H1 (cell line): ENCODE results near the gene SH3GL2.

Source experiments
- CTCF ChIP-seq, 3 experiments: IDR thresholded peaks; 1 replicate in 2 of 3; 2 replicates in 1 of 3; pipeline versions ENCODE4 v1.5.1 to v1.6.1; 2011; ENCODE audit warnings: low read length in 3 of 3, mild to moderate bottlenecking in 3 of 3, inconsistent platforms in 2 of 3, low read depth in 1 of 3, moderate library complexity in 1 of 3; ENCODE audit not compliant: insufficient read depth in 1 of 3; ENCODE audit errors: control extremely low read depth in 1 of 3
- GTF2F1 ChIP-seq: IDR thresholded peaks from 2 replicates; pipeline ENCODE4 v1.6.1; 2012; ENCODE audit warnings: low read depth, low read length, improper control_type of control experiment, borderline replicate concordance
- JUN ChIP-seq: IDR thresholded peaks from 2 replicates; pipeline ENCODE4 v1.6.1; 2011; ENCODE audit warnings: low read depth, mild to moderate bottlenecking, improper control_type of control experiment, low read length
- RAD21 ChIP-seq, 2 experiments: IDR thresholded peaks in 1 of 2; conservative IDR thresholded peaks in 1 of 2; 2 replicates each; pipeline ENCODE4 v1.6.1; 2011; ENCODE audit warnings: low read depth in 2 of 2, low read length in 2 of 2, improper control_type of control experiment in 1 of 2, inconsistent platforms in 1 of 2, mild to moderate bottlenecking in 1 of 2, moderate library complexity in 1 of 2

GRCh38 chr9:17551023-17551422, 27.8 kb upstream of the SH3GL2 start:
- TF ChIP-seq RAD21 (IDR thresholded peaks at IDR 0.05 in 1 of 2, conservative IDR thresholded peaks at IDR 0.05 in 1 of 2; ENCODE audit: low read depth in 2 of 2, low read length in 2 of 2) (no peak), JUN (no peak), GTF2F1 (no peak), CTCF (IDR thresholded peaks at IDR 0.05; ENCODE audit: control extremely low read depth in 1 of 3, insufficient read depth in 1 of 3, low read depth in 1 of 3, low read length in 3 of 3) (no peak)
